Measurements from ENCODE around the gene KLK2. TPM values are rescaled to one million over a fixed set of nuclear protein-coding genes. Genes with fewer than 3 reads are reported as not detected.
"Not testable (repeated sequence)": the region's sequence is repeated elsewhere in the genome, so short reads cannot be mapped to it uniquely, and the experiment has no call there.

Gene KLK2
- total RNA-seq, 1 donor from 2014 or later = not detected

- no peak overlapping the region for H3K27ac ChIP-seq
- intact Hi-C loops (cut with DNase I) = no loop called here
- H3K27me3 ChIP-seq = no peaks in the 10 kb centered on the region
- H3K9me3 ChIP-seq = no peaks in the 10 kb centered on the region
- H3K4me1 ChIP-seq = no peaks in the 10 kb centered on the region
- no peaks in the 10 kb centered on the region for H3K36me3 ChIP-seq
- no peak overlapping the region for H3K4me3 ChIP-seq
- no peak for DNase-seq (ENCODE audit: low spot score in 2 of 2)
- TF ChIP-seq, protein P1, sequence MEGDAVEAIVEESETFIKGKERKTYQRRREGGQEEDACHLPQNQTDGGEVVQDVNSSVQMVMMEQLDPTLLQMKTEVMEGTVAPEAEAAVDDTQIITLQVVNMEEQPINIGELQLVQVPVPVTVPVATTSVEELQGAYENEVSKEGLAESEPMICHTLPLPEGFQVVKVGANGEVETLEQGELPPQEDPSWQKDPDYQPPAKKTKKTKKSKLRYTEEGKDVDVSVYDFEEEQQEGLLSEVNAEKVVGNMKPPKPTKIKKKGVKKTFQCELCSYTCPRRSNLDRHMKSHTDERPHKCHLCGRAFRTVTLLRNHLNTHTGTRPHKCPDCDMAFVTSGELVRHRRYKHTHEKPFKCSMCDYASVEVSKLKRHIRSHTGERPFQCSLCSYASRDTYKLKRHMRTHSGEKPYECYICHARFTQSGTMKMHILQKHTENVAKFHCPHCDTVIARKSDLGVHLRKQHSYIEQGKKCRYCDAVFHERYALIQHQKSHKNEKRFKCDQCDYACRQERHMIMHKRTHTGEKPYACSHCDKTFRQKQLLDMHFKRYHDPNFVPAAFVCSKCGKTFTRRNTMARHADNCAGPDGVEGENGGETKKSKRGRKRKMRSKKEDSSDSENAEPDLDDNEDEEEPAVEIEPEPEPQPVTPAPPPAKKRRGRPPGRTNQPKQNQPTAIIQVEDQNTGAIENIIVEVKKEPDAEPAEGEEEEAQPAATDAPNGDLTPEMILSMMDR (IDR thresholded peaks at IDR 0.05) = no peak
Measured at GRCh38 chr19:50889638-50890037, 16.4 kb downstream of the KLK2 start.

DNA sequence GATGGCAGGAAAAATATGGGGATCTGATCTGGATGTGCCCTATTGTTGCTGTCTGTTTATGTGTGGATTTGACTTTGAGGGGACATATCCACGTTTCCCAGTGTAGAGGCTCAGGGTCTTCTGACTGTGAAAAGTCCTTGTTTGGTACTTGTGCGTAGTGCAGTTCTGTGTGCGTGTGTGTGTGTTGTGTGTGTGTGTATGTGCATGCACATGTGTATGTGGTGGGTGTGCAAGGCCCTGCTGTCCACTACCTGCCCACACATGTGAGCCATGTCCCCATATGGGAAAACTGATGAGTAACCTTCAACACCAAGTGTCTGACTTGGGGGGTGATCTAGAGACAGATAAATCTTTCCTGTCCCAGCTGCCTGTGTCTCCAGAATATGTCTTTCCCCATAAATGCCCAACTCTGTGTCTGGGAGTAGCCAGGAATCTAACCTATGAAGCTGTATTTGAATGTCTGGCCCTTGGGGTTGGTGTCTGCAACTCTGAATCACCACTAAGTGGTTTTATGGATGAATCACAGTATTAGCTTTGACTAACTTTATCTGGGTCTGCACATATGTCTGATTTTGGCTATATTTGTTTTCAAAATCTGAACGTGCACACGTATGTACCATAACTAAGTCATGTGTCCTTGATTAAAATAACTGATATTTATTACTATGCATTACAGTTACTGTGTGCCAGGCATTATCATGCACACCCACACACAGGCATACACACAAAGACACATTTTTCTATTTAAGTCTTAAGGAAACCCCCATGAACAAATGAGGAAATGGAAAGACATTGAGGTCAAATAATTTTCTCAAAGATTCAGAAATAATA lies 17.4 kb downstream of the KLK2 start:
- H3K4me1 ChIP-seq = no peaks in the 10 kb centered on the region
- TF ChIP-seq, protein P1 (IDR thresholded peaks at IDR 0.05) = no peak
- no peak for DNase-seq (ENCODE audit: low spot score in 2 of 2)
- H3K9me3 ChIP-seq = no peaks in the 10 kb centered on the region
- no peaks in the 10 kb centered on the region for H3K27me3 ChIP-seq
- no peak overlapping the region for H3K4me3 ChIP-seq
- no peak overlapping the region for H3K27ac ChIP-seq
- H3K36me3 ChIP-seq = no peaks in the 10 kb centered on the region
- intact Hi-C loops (cut with DNase I) = no loop called here

- Histone ChIP-seq H3K36me3 (no peaks in the 10 kb centered on the region), H3K27me3 (no peaks in the 10 kb centered on the region), H3K27ac (no peak overlapping the region), H3K9me3 (no peaks in the 10 kb centered on the region), H3K4me1 (no peaks in the 10 kb centered on the region), H3K4me3 (no peak overlapping the region)
- no peak for DNase-seq (ENCODE audit: low spot score in 2 of 2)
- intact Hi-C loops (cut with DNase I) = no loop called here
- TF ChIP-seq, protein P1 (IDR thresholded peaks at IDR 0.05) = no peak
Measured at GRCh38 chr19:50891253-50891625, 18.0 kb downstream of the KLK2 start.

DNA sequence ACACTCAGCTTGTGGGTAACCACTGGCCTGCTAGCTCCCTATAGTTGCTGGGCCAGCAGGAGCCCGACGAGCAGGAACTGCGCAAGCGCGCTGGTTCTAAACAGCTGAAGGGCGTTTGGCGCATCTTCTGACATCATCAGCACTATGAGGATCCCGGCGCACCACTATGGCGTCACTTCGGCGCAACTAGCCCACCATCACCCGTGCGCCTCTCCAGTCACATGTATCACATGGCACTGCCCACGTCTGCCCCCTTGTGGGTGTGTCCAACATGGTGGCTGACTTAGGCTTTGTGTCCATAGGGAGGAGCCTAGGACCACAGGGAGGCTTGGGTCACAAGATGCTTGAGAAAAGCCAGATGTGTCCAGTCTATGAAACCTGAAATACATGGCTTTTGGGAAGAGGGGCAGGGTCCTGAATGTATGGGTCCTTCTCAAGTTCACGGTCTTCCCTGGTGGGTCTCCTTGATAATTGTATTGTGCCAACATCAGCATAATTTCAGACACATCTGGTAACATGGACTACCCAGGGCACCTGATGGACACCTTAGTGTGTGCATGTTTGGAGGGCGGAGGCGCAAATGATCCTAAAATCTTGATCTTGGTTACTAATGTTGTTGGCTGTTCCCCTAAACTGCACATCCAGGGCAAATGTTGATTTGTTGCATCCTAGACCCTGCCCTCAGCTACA lies 20.0 kb downstream of the KLK2 start:
- no peaks in the 10 kb centered on the region for H3K27me3 ChIP-seq
- TF ChIP-seq, protein P1 (IDR thresholded peaks at IDR 0.05) = no peak
- no peak overlapping the region for H3K27ac ChIP-seq
- intact Hi-C loops (cut with DNase I) = no loop called here
- H3K4me1 ChIP-seq = no peaks in the 10 kb centered on the region
- no peak for DNase-seq (ENCODE audit: low spot score in 2 of 2)
- no peaks in the 10 kb centered on the region for H3K9me3 ChIP-seq
- H3K4me3 ChIP-seq = no peak overlapping the region
- no peaks in the 10 kb centered on the region for H3K36me3 ChIP-seq

- Histone ChIP-seq H3K27me3 (no peaks in the 10 kb centered on the region), H3K4me3 (no peak overlapping the region), H3K9me3 (no peaks in the 10 kb centered on the region), H3K36me3 (no peaks in the 10 kb centered on the region), H3K27ac (no peak overlapping the region), H3K4me1 (no peaks in the 10 kb centered on the region)
- intact Hi-C loops (cut with DNase I) = no loop called here
- DNase-seq (ENCODE audit: low spot score in 2 of 2) = no peak
- TF ChIP-seq, protein P1 (IDR thresholded peaks at IDR 0.05) = no peak
Measured at GRCh38 chr19:50894478-50895356, 21.5 kb downstream of the KLK2 start.

- H3K27me3 ChIP-seq; H3K9me3 ChIP-seq; H3K36me3 ChIP-seq; H3K4me1 ChIP-seq; H3K4me3 ChIP-seq; H3K27ac ChIP-seq; intact Hi-C loops (cut with DNase I); DNase-seq (ENCODE audit: low spot score in 2 of 2): not testable (repeated sequence)
Measured at GRCh38 chr19:50896089-50896590, 22.9 kb downstream of the KLK2 start.
